NT2/D1 (cell line): ENCODE measurements around the gene EXOC6.

Source experiments
- YY1 ChIP-seq: IDR thresholded peaks from 2 replicates; pipeline ENCODE4 v1.6.1; 2011; ENCODE audit not compliant: insufficient read length, insufficient read depth
- ZNF274 ChIP-seq: IDR thresholded peaks from 2 replicates; pipeline ENCODE4 v1.6.1; 2011; ENCODE audit warnings: mild to moderate bottlenecking, low read depth, low read length

DNA sequence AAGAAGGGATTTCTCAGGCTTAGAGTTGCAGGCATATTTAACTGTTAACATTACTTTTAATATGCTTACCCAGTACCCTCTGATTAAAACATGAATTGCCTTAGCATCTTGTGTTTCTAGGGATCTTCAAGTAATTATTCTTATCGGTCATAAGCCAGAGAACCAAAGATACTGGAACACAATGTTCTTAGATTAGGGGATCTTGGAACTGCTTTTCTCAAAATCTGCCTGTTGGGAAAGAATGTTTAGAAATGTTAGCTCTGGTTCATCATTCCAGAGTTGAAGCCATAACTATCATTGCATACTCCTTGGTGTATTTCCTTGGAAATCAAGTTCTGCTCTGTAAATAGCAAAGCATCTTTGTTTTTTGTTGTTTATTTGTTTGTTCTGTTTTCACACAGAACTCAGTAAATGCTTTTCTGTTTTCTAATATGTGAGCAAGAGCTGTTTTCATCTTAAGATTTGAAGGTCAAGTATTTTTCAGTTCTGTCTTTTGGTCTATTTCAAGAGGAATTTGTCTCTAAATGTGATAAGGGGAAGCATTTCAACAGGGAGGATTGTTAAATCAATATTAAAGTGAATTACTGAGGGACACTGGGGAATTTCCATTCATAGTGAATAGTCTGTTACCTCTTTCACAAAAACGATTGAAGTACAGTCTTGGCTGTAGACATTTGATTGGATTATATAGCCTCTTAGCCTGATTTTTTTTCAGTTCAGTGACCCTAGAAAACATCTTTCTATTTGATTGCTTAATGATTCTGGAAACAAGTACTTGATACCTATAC lies 109.1 kb downstream of the EXOC6 start:
- TF ChIP-seq YY1 = no peak
- no peak for TF ChIP-seq ZNF274
